ENCODE data around the gene CLCN3.

Gene CLCN3

DNA sequence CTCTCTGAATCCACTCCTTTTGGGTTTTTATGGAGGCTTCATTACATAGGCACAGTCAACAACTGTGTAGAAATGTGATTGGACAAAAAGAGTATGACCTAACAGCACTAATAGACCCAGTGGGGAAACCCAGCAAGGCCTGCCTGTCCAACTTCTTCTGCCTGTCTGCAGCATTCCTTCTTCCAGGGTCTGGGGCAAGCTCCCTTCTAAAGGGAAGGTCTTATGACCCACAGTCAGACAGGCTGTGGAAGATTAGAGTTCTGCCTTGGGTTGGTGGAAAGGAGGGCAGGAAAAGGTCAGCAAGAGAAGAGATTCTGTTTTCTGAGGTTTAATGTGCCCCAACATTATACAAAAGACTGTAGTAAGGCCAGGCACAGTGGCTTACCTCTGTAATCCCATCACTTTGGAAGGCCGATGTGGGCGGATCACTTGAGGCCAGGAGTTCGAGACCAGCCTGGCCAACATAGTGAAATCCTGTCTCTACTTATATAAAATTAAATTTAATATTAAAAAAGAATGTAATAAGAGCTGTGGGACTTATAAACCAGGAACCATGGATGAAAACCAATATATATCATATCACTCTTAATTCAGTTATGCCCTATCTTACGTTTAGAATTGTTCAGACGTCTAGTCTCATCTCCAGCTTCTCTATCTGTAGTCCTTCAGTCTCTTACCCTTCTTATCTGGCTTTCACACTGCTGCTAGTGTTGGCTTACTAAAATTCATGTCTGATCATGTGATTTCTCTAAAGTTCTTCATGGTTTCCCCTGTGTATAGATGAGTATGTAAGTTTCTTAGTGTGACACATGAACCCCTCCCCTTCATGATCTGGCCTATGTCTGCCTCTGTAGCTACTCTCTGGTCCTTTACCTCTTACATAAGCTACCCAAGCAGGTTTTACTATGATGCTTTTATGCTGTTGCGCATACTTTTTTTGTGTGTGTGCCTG, 6.2 kb downstream of the CLCN3 start:
- no peak for TF ChIP-seq CREB1 (IDR thresholded peaks at IDR 0.05; ENCODE audit: low read depth)
- no peak for TF ChIP-seq EP300 (IDR thresholded peaks at IDR 0.05; ENCODE audit: borderline replicate concordance)
- no peak for TF ChIP-seq RAD21 (IDR thresholded peaks at IDR 0.05; ENCODE audit: low read depth)
- no peak for TF ChIP-seq EGR1 (IDR thresholded peaks at IDR 0.05)
- no peak for TF ChIP-seq REST (IDR thresholded peaks at IDR 0.05; ENCODE audit: low read depth)
- no peak for TF ChIP-seq FOXM1 (IDR thresholded peaks at IDR 0.05; ENCODE audit: borderline replicate concordance, low read depth)
- TF ChIP-seq, protein P1, sequence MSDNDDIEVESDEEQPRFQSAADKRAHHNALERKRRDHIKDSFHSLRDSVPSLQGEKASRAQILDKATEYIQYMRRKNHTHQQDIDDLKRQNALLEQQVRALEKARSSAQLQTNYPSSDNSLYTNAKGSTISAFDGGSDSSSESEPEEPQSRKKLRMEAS (IDR thresholded peaks at IDR 0.05): no peak
- no peak for TF ChIP-seq CEBPB (IDR thresholded peaks at IDR 0.05)
- no peak for TF ChIP-seq NFIC (IDR thresholded peaks at IDR 0.05)
- TF ChIP-seq TEAD4 (IDR thresholded peaks at IDR 0.05): no peak
- TF ChIP-seq TCF12 (IDR thresholded peaks at IDR 0.05; ENCODE audit: low read depth): no peak
- TF ChIP-seq ZBTB7A (IDR thresholded peaks at IDR 0.05; ENCODE audit: low read depth): no peak
- TF ChIP-seq YY1 (IDR thresholded peaks at IDR 0.05; ENCODE audit: low read depth): no peak

DNA sequence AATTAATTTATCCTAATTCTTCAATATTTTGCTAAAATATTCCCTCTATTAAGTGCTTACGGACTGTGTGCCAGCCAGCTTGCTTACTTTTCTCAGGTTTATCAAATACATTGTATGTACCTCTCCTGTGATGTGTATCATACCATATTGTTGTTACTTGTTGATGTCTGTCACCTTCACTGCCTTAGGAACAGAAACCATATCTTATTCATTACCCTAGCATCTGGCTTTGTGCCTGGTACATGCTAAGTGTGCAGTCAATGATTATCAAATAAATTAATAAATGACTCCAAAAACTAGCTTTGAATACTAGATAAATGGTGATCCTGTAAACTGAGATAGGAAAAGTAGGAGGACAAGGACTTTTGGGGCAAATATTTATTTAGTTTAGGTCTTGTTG, 6.9 kb downstream of the CLCN3 start:
- TF ChIP-seq CEBPB (IDR thresholded peaks at IDR 0.05): no peak

- no peak for TF ChIP-seq TEAD4 (IDR thresholded peaks at IDR 0.05)
- TF ChIP-seq RAD21 (IDR thresholded peaks at IDR 0.05; ENCODE audit: low read depth): no peak
- no peak for TF ChIP-seq EP300 (IDR thresholded peaks at IDR 0.05; ENCODE audit: borderline replicate concordance)
- no peak for TF ChIP-seq CREB1 (IDR thresholded peaks at IDR 0.05; ENCODE audit: low read depth)
- TF ChIP-seq NFIC (IDR thresholded peaks at IDR 0.05): no peak
- TF ChIP-seq YY1 (IDR thresholded peaks at IDR 0.05; ENCODE audit: low read depth): no peak
- TF ChIP-seq EGR1 (IDR thresholded peaks at IDR 0.05): no peak
- TF ChIP-seq TAF1 (IDR thresholded peaks at IDR 0.05; ENCODE audit: low read depth): no peak
- TF ChIP-seq, protein P1 (IDR thresholded peaks at IDR 0.05): no peak
- TF ChIP-seq CEBPB (IDR thresholded peaks at IDR 0.05): no peak
- no peak for TF ChIP-seq TCF12 (IDR thresholded peaks at IDR 0.05; ENCODE audit: low read depth)
- TF ChIP-seq REST (IDR thresholded peaks at IDR 0.05; ENCODE audit: low read depth): no peak
- TF ChIP-seq FOXM1 (IDR thresholded peaks at IDR 0.05; ENCODE audit: borderline replicate concordance, low read depth): no peak
- TF ChIP-seq, protein P2, sequence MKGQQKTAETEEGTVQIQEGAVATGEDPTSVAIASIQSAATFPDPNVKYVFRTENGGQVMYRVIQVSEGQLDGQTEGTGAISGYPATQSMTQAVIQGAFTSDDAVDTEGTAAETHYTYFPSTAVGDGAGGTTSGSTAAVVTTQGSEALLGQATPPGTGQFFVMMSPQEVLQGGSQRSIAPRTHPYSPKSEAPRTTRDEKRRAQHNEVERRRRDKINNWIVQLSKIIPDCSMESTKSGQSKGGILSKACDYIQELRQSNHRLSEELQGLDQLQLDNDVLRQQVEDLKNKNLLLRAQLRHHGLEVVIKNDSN (IDR thresholded peaks at IDR 0.05): no peak
- no peak for TF ChIP-seq ZBTB7A (IDR thresholded peaks at IDR 0.05; ENCODE audit: low read depth)
These were observed 8.2 kb downstream of the CLCN3 start for GRCh38 chr4:169628579-169628978.

DNA sequence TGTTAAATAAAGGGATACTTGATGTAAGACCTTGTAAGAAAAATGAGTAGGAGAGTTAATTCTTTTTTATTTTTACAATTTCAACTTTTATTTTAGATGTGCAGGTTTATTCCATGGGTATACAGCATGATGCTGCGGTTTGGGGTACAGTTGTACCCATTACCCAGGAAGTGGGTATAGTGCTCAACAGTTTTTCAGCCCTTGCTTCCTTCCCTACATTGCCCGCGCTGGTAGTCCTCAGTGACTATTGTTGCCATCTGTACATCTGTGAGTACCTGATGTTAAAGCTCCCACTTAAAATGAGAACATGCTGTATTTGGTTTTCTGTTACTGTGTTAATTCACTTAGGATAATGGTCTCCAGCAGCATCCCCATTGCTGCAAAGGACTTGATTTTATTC, 9.7 kb downstream of the CLCN3 start:
- TF ChIP-seq CEBPB (IDR thresholded peaks at IDR 0.05): no peak
- TF ChIP-seq TAF1 (IDR thresholded peaks at IDR 0.05; ENCODE audit: low read depth): no peak
- no peak for TF ChIP-seq ZBTB7A (IDR thresholded peaks at IDR 0.05; ENCODE audit: low read depth)

GRCh38 chr4:169632896-169633295, 12.5 kb downstream of the CLCN3 start:
- no peak for TF ChIP-seq CREB1 (IDR thresholded peaks at IDR 0.05; ENCODE audit: low read depth)
- no peak for TF ChIP-seq YY1 (IDR thresholded peaks at IDR 0.05; ENCODE audit: low read depth)
- no peak for TF ChIP-seq TCF12 (IDR thresholded peaks at IDR 0.05; ENCODE audit: low read depth)
- TF ChIP-seq CEBPB (IDR thresholded peaks at IDR 0.05): no peak
- no peak for TF ChIP-seq FOXM1 (IDR thresholded peaks at IDR 0.05; ENCODE audit: borderline replicate concordance, low read depth)
- TF ChIP-seq EP300 (IDR thresholded peaks at IDR 0.05; ENCODE audit: borderline replicate concordance): no peak
- no peak for TF ChIP-seq EGR1 (IDR thresholded peaks at IDR 0.05)
- TF ChIP-seq, protein P1 (IDR thresholded peaks at IDR 0.05): no peak
- no peak for TF ChIP-seq TEAD4 (IDR thresholded peaks at IDR 0.05)
- no peak for TF ChIP-seq NFIC (IDR thresholded peaks at IDR 0.05)
- no peak for TF ChIP-seq ZBTB7A (IDR thresholded peaks at IDR 0.05; ENCODE audit: low read depth)
- no peak for TF ChIP-seq RAD21 (IDR thresholded peaks at IDR 0.05; ENCODE audit: low read depth)
- no peak for TF ChIP-seq REST (IDR thresholded peaks at IDR 0.05; ENCODE audit: low read depth)
- no peak for TF ChIP-seq TAF1 (IDR thresholded peaks at IDR 0.05; ENCODE audit: low read depth)
- TF ChIP-seq, protein P2 (IDR thresholded peaks at IDR 0.05): no peak
